Panc1 (cell line): ENCODE measurements around the gene NFRKB. TPM values are rescaled to one million over a fixed set of nuclear protein-coding genes. Genes with fewer than 3 reads are reported as not detected.

Experiments used
- ATAC-seq: fragments of 200-7000 bp; cut with Tn5 transposase; 2 replicates; pipeline ENCODE4 v1.9.1; 2020; ENCODE audit warnings: mild to moderate bottlenecking, moderate library complexity
- BruUV-seq: library from RNA; stranded (reverse); fragments of 400-500 nt; replicated peaks from 2 replicates; lab custom pipeline; 2021; lab: Mats Ljungman, UMichigan
- CTCF ChIA-PET: fragments of 300-600 bp; sonication (Branson Sonifier 250); formaldehyde crosslinking; loops from one replicate; lab custom pipeline; 2022; ENCODE audit warnings: antibody characterized with exemption; lab: Charles Lee
- POLR2A ChIA-PET: fragments of 300-600 bp; sonication (Branson Sonifier 250); formaldehyde crosslinking; loops from one replicate; lab custom pipeline; 2022; ENCODE audit warnings: antibody characterized with exemption; lab: Charles Lee
- DNase-seq: peaks from one replicate; pipeline ENCODE4 v3.0.0-alpha.2; 2010; ENCODE audit warnings: low read depth, low spot score
- H3K27ac ChIP-seq: 2 replicates; pipeline ENCODE4 v1.5.1; 2011; ENCODE audit warnings: mild to moderate bottlenecking, low read length, inconsistent platforms
- H3K27me3 ChIP-seq: fragments of 200-500 bp; sonication (Bioruptor generic); 2 replicates; pipeline ENCODE4 v1.6.0; 2014; ENCODE audit warnings: low read length, inconsistent platforms; ENCODE audit not compliant: control insufficient read depth, insufficient read depth
- H3K36me3 ChIP-seq: fragments of 200-500 bp; sonication (Bioruptor generic); 2 replicates; pipeline ENCODE4 v1.5.1; 2014; ENCODE audit warnings: inconsistent platforms, mild to moderate bottlenecking, low read length, moderate library complexity; ENCODE audit not compliant: control insufficient read depth, insufficient read depth
- H3K4me1 ChIP-seq: 2 replicates; pipeline ENCODE4 v1.5.1; 2011; ENCODE audit warnings: inconsistent platforms, mild to moderate bottlenecking, low read length, moderate library complexity; ENCODE audit not compliant: control insufficient read depth, insufficient read depth
- H3K4me3 ChIP-seq, 2 experiments: 2 replicates each; pipeline ENCODE4 v1.5.1; 2011 to 2012; ENCODE audit warnings: low read depth in 2 of 2, low read length in 2 of 2, mild to moderate bottlenecking in 2 of 2, inconsistent platforms in 1 of 2, moderate library complexity in 1 of 2
- H3K9me3 ChIP-seq: fragments of 200-500 bp; sonication (Bioruptor generic); 2 replicates; pipeline ENCODE4 v1.5.1; 2014; ENCODE audit warnings: low read depth, mild to moderate bottlenecking, inconsistent platforms, low read length, moderate library complexity; ENCODE audit not compliant: control insufficient read depth, insufficient read depth
- CTCF ChIP-seq: fragments of 450-650 bp; IDR thresholded peaks from 2 replicates; pipeline ENCODE4 v1.5.1; 2017; ENCODE audit warnings: mild to moderate bottlenecking
- POLR2AphosphoS5 ChIP-seq: IDR thresholded peaks from 2 replicates; pipeline ENCODE4 v1.6.1; 2012; ENCODE audit warnings: mild to moderate bottlenecking, low read depth, low read length, moderate library complexity
- REST ChIP-seq, 2 experiments: IDR thresholded peaks; 2 replicates each; pipeline ENCODE4 v1.6.1; 2011 to 2012; ENCODE audit warnings: low read depth in 2 of 2, control low read depth in 1 of 2, low read length in 1 of 2, mild to moderate bottlenecking in 1 of 2, moderate library complexity in 1 of 2; ENCODE audit not compliant: insufficient read depth in 1 of 2
- SIN3A ChIP-seq: IDR thresholded peaks from 2 replicates; pipeline ENCODE4 v1.6.1; 2012; ENCODE audit warnings: low read depth, mild to moderate bottlenecking, low read length, moderate library complexity, borderline replicate concordance; ENCODE audit not compliant: insufficient read depth
- TCF7L2 ChIP-seq: IDR thresholded peaks from 2 replicates; pipeline ENCODE4 v1.6.1; 2011; ENCODE audit warnings: mild to moderate bottlenecking, low read depth, low read length, inconsistent platforms
- in situ Hi-C: cut with HindIII; loops from 2 replicates; pipeline ENCODE4 v1.10.0; 2016; ENCODE audit warnings: low sequenced_read_pairs, low pct_unique_long_range_greater_than_20kb
- intact Hi-C: fragments of 100-400 bp; cut with micrococcal nuclease; formaldehyde crosslinking; loops from one replicate; pipeline ENCODE4 v1.10.0; 2022; ENCODE audit not compliant: unreplicated experiment
- total RNA-seq: library from RNA; stranded (reverse); gene quantifications from one replicate; pipeline ENCODE4 v1.2.1, GENCODE V29; 2021; ENCODE audit not compliant: unreplicated experiment

The NFRKB gene
- total RNA-seq, 1 experiment from 2014 or later = 58.8 TPM

GRCh38 chr11:129922674-129923073, 27.3 kb upstream of the NFRKB start:
- H3K4me1 ChIP-seq = no peaks in the 10 kb centered on the region
- intact Hi-C loops = loop anchor here (5.0 kb wide), 1 partner anchor 225 kb away; no protein-coding TSS in a partner anchor
- BruUV-seq = no TSS peak
- ChIA-PET CTCF (interaction anchor here (0.5 to 4.2 kb wide), 5 partner anchors 28 to 210 kb away, joined by 3 to 28 read pairs (median 7); partner anchors contain the start of gene PRDM10), POLR2A (interaction anchor here (0.7 kb wide), 1 partner anchor 47 kb away, joined by 5 read pairs; no protein-coding TSS in a partner anchor)
- H3K4me3 ChIP-seq = no peak overlapping the region
- no peaks in the 10 kb centered on the region for H3K36me3 ChIP-seq
- TF ChIP-seq SIN3A (no peak), POLR2AphosphoS5 (no peak), CTCF (no peak), REST (IDR thresholded peaks at IDR 0.05; ENCODE audit: insufficient read depth in 1 of 2, low read depth in 2 of 2, low read length in 1 of 2) (no peak), TCF7L2 (no peak)
- H3K27me3 ChIP-seq = no peaks in the 10 kb centered on the region
- in situ Hi-C loops = no loop called here
- DNase-seq (no peak), ATAC-seq (no peak)
- no peaks in the 10 kb centered on the region for H3K9me3 ChIP-seq
- no peak overlapping the region for H3K27ac ChIP-seq

- ChIA-PET CTCF (no interaction called here), POLR2A (no interaction called here)
- Histone ChIP-seq H3K4me3 (no peak overlapping the region), H3K27ac (no peak overlapping the region), H3K36me3 (no peaks in the 10 kb centered on the region), H3K27me3 (no peaks in the 10 kb centered on the region), H3K9me3 (no peaks in the 10 kb centered on the region), H3K4me1 (no peaks in the 10 kb centered on the region)
- intact Hi-C loops (no loop called here), in situ Hi-C loops (no loop called here)
- ATAC-seq (no peak), DNase-seq (no peak)
- TF ChIP-seq POLR2AphosphoS5 (no peak), CTCF (no peak), TCF7L2 (no peak), SIN3A (no peak), REST (IDR thresholded peaks at IDR 0.05; ENCODE audit: insufficient read depth in 1 of 2, low read depth in 2 of 2, low read length in 1 of 2) (no peak)
- BruUV-seq = no TSS peak
Measured at GRCh38 chr11:129918361-129918760, 23.0 kb upstream of the NFRKB start.
